IMR-90 (cell line): ENCODE measurements around the gene PMM1. TPM values are rescaled to one million over a fixed set of nuclear protein-coding genes. Genes with fewer than 3 reads are reported as not detected.

Source experiments
- ATAC-seq: fragments of 200-7000 bp; cut with Tn5 transposase; 2 replicates; pipeline ENCODE4 v1.9.1; 2020; ENCODE audit warnings: low read depth, mild to moderate bottlenecking, moderate library complexity
- BruUV-seq: library from RNA; stranded (reverse); fragments of 400-500 nt; replicated peaks from 2 replicates; lab custom pipeline; 2021; lab: Mats Ljungman, UMichigan
- CTCF ChIA-PET: fragments of 300-600 bp; formaldehyde crosslinking; extraction: SDS; loops from one replicate; lab custom pipeline; 2021; ENCODE audit warnings: antibody characterized with exemption; lab: Yijun Ruan, JAX
- POLR2A ChIA-PET: fragments of 300-600 bp; sonication (Branson Sonifier 250); formaldehyde crosslinking; loops from one replicate; lab custom pipeline; 2022; ENCODE audit warnings: antibody characterized with exemption; ENCODE audit not compliant: unreplicated experiment; lab: Charles Lee
- DNase-seq: peaks from one replicate; pipeline ENCODE4 v3.0.0; 2013
- H2AFZ ChIP-seq: replicated peaks from 2 replicates; pipeline ENCODE3; 2013; ENCODE audit warnings: low read length, mild to moderate bottlenecking; ENCODE audit not compliant: poor library complexity
- H2AK5ac ChIP-seq: 2 replicates; pipeline ENCODE4 v1.6.1; 2013; ENCODE audit warnings: low read depth, low read length, inconsistent platforms
- H2AK9ac ChIP-seq: replicated peaks from 2 replicates; pipeline ENCODE3; 2013; ENCODE audit warnings: mild to moderate bottlenecking, low read depth, low read length, moderate library complexity; ENCODE audit not compliant: poor library complexity
- H2BK120ac ChIP-seq: 2 replicates; pipeline ENCODE4 v1.6.1; 2013; ENCODE audit warnings: low read depth, low read length, inconsistent platforms
- H2BK15ac ChIP-seq: 3 replicates; pipeline ENCODE4 v1.6.1; 2013; ENCODE audit warnings: low read depth, low read length, inconsistent platforms
- H2BK20ac ChIP-seq: 2 replicates; pipeline ENCODE4 v1.6.1; 2013; ENCODE audit warnings: low read depth, mild to moderate bottlenecking, inconsistent platforms, low read length, moderate library complexity
- H2BK5ac ChIP-seq: 2 replicates; pipeline ENCODE4 v1.6.1; 2013; ENCODE audit warnings: mild to moderate bottlenecking, low read depth, low read length, inconsistent platforms; ENCODE audit not compliant: poor library complexity, severe bottlenecking
- H3K14ac ChIP-seq: replicated peaks from 2 replicates; pipeline ENCODE4 v1.6.1; 2013; ENCODE audit warnings: low read depth, low read length, inconsistent platforms
- H3K18ac ChIP-seq: 2 replicates; pipeline ENCODE4 v1.6.1; 2013; ENCODE audit warnings: low read depth, low read length, control low read depth
- H3K23ac ChIP-seq: 2 replicates; pipeline ENCODE4 v1.6.1; 2013; ENCODE audit warnings: low read depth, low read length, inconsistent platforms
- H3K27ac ChIP-seq: 2 replicates; pipeline ENCODE4 v1.5.1; 2013; ENCODE audit warnings: mild to moderate bottlenecking, control low read depth, low read length; ENCODE audit not compliant: insufficient read depth
- H3K27me3 ChIP-seq: 2 replicates; pipeline ENCODE4 v1.6.1; 2013; ENCODE audit warnings: low read length; ENCODE audit not compliant: control insufficient read depth, insufficient read depth
- H3K36me3 ChIP-seq: 2 replicates; pipeline ENCODE4 v1.6.1; 2013; ENCODE audit warnings: low read length, mixed read lengths; ENCODE audit not compliant: control insufficient read depth, insufficient read depth
- H3K4ac ChIP-seq: 2 replicates; pipeline ENCODE4 v1.6.1; 2013; ENCODE audit warnings: low read depth, low read length, inconsistent platforms
- H3K4me1 ChIP-seq: 2 replicates; pipeline ENCODE4 v1.6.1; 2013; ENCODE audit warnings: low read length, mixed read lengths; ENCODE audit not compliant: control insufficient read depth, insufficient read depth
- H3K4me2 ChIP-seq: 2 replicates; pipeline ENCODE4 v1.6.1; 2013; ENCODE audit warnings: low read depth, mild to moderate bottlenecking, control low read depth, low read length, moderate library complexity
- H3K4me3 ChIP-seq: 2 replicates; pipeline ENCODE4 v1.5.1; 2013; ENCODE audit warnings: low read depth, mild to moderate bottlenecking, control low read depth, low read length, moderate library complexity; ENCODE audit not compliant: insufficient read depth
- H3K56ac ChIP-seq: 2 replicates; pipeline ENCODE4 v1.6.1; 2013; ENCODE audit warnings: low read length, inconsistent platforms; ENCODE audit not compliant: insufficient read depth; ENCODE audit errors: extremely low read depth
- H3K79me1 ChIP-seq, 2 experiments: 2 replicates each; pipeline ENCODE4 v1.6.1; 2013; ENCODE audit warnings: low read length in 2 of 2, inconsistent platforms in 1 of 2, low read depth in 1 of 2
- H3K9ac ChIP-seq: 2 replicates; pipeline ENCODE4 v1.6.1; 2013; ENCODE audit warnings: low read depth, low read length, control low read depth
- H3K9me1 ChIP-seq: 2 replicates; pipeline ENCODE4 v1.6.1; 2013; ENCODE audit warnings: low read length, inconsistent platforms; ENCODE audit not compliant: insufficient read depth
- H3K9me3 ChIP-seq: 2 replicates; pipeline ENCODE4 v1.6.1; 2013; ENCODE audit warnings: low read length; ENCODE audit not compliant: control insufficient read depth, insufficient read depth
- H4K20me1 ChIP-seq: 2 replicates; pipeline ENCODE4 v1.6.1; 2013; ENCODE audit warnings: low read length, inconsistent platforms; ENCODE audit not compliant: insufficient read depth
- H4K5ac ChIP-seq: 2 replicates; pipeline ENCODE4 v1.6.1; 2013; ENCODE audit warnings: mild to moderate bottlenecking, low read depth, low read length, control low read depth
- H4K8ac ChIP-seq, 2 experiments: 2 replicates each; pipeline ENCODE4 v1.6.1; 2013; ENCODE audit warnings: low read depth in 2 of 2, low read length in 2 of 2, control low read depth in 1 of 2, inconsistent platforms in 1 of 2
- H4K91ac ChIP-seq: 2 replicates; pipeline ENCODE4 v1.6.1; 2013; ENCODE audit warnings: low read depth, low read length, inconsistent platforms; ENCODE audit not compliant: insufficient read depth
- BHLHE40 ChIP-seq: fragments of 150-350 bp; IDR thresholded peaks from 2 replicates; pipeline ENCODE4 v1.6.1; 2016; ENCODE audit warnings: mild to moderate bottlenecking, low read depth, low read length
- CHD1 ChIP-seq: IDR thresholded peaks from 2 replicates; pipeline ENCODE4 v1.6.1; 2012; ENCODE audit warnings: low read depth, low read length, improper control_type of control experiment
- CTCF ChIP-seq: conservative IDR thresholded peaks from 2 replicates; pipeline ENCODE4 v1.5.1; 2012; ENCODE audit warnings: mild to moderate bottlenecking, low read depth, low read length, improper control_type of control experiment
- MAFK ChIP-seq: IDR thresholded peaks from 2 replicates; pipeline ENCODE4 v1.6.1; 2012; ENCODE audit warnings: low read depth, low read length, improper control_type of control experiment
- RAD21 ChIP-seq: IDR thresholded peaks from 2 replicates; pipeline ENCODE4 v1.6.1; 2012; ENCODE audit warnings: low read length, improper control_type of control experiment
- RFX5 ChIP-seq: IDR thresholded peaks from 2 replicates; pipeline ENCODE4 v1.8.0; 2012; ENCODE audit warnings: low read depth, mild to moderate bottlenecking, low read length, moderate library complexity
- WGBS, 2 experiments: methylation state at CpG; one replicate each; pipeline versions ENCODE4 v1.1.5 to v1.1.7; 2013; ENCODE audit warnings: missing lambda C conversion rate in 2 of 2; ENCODE audit not compliant: insufficient read length in 1 of 2; ENCODE audit errors: extremely low coverage in 2 of 2; 5-methylcytosine and 5-hydroxymethylcytosine counted together
- dilution Hi-C: fragments of 300-500 bp; cut with HindIII; formaldehyde crosslinking; loops from one replicate; pipeline ENCODE4 v1.14.3; 2018; ENCODE audit warnings: low sequenced_read_pairs; ENCODE audit not compliant: unreplicated experiment
- in situ Hi-C: fragments of 300-500 bp; cut with MboI; formaldehyde crosslinking; loops from 3 replicates; pipeline ENCODE4 v1.14.3; 2019; ENCODE audit warnings: low sequenced_read_pairs, inconsistent platforms, mixed read lengths
- intact Hi-C: fragments of 100-400 bp; cut with micrococcal nuclease; formaldehyde crosslinking; loops from 2 replicates; pipeline ENCODE4 v1.10.0; 2022
- polyA plus RNA-seq, 3 experiments: library from polyadenylated mRNA; depleted of rRNA; stranded (reverse); fragments of >200 nt; gene quantifications; 2 replicates each; pipeline ENCODE4 v1.2.3, GENCODE V29; 2012; ENCODE audit warnings: low replicate concordance in 1 of 3
- total RNA-seq: library from RNA; depleted of rRNA; stranded (reverse); fragments of >200 nt; gene quantifications from 2 replicates; pipeline ENCODE4 v1.2.3, GENCODE V29; 2012

PMM1 gene
- total and polyA plus RNA-seq, 2 of the 4 experiments (the other 2 are of a cell fraction): 22.8 to 92.8 TPM

GRCh38 chr22:41579997-41580355 lies 9.7 kb downstream of the PMM1 start:
- intact Hi-C loops (no loop called here), in situ Hi-C loops (no loop called here), dilution Hi-C loops (no loop called here)
- 86% methylated on average over 1 of the region's 6 CpGs; no CpG with 5 or more reads in 1 of the 2 experiments for WGBS, 2 experiments
- H3K4me3 ChIP-seq: no peak overlapping the region
- H2BK5ac ChIP-seq: no peak overlapping the region
- H2AK5ac ChIP-seq: no peak overlapping the region
- H3K14ac ChIP-seq: no peak overlapping the region
- H3K4me1 ChIP-seq: peaks cover 2% of the 10 kb centered on the region; the same call in 1 of the 2 replicates
- H3K27ac ChIP-seq: no peak overlapping the region
- no peaks in the 10 kb centered on the region; the same call in 1 of the 2 replicates for H3K9me1 ChIP-seq
- no peak overlapping the region for H2AK9ac ChIP-seq
- peaks cover 72% of the 10 kb centered on the region for H3K36me3 ChIP-seq
- BruUV-seq: no TSS peak
- ChIA-PET POLR2A (no interaction called here), CTCF (no interaction called here)
- DNase-seq: no peak
- peaks cover 3% of the 10 kb centered on the region for H4K20me1 ChIP-seq
- H3K9me3 ChIP-seq: no peaks in the 10 kb centered on the region
- no peak overlapping the region for H4K5ac ChIP-seq
- no peak overlapping the region for H2BK15ac ChIP-seq
- no peak overlapping the region for H3K56ac ChIP-seq
- TF ChIP-seq BHLHE40 (no peak), CTCF (no peak), RAD21 (no peak), RFX5 (no peak), CHD1 (no peak), MAFK (no peak)
- no peak overlapping the region for H2BK20ac ChIP-seq
- ATAC-seq: no peak
- no peak overlapping the region for H3K23ac ChIP-seq
- H3K79me1 ChIP-seq: peaks cover 12 to 49% of the 10 kb centered on the region in 2 experiments
- no peak overlapping the region for H4K8ac ChIP-seq
- no peak overlapping the region for H4K91ac ChIP-seq
- H3K18ac ChIP-seq: no peak overlapping the region
- no peak overlapping the region for H2BK120ac ChIP-seq
- no peak overlapping the region for H3K4ac ChIP-seq
- no peaks in the 10 kb centered on the region for H3K27me3 ChIP-seq
- no peak overlapping the region for H3K4me2 ChIP-seq
- H3K9ac ChIP-seq: no peak overlapping the region
- H2AFZ ChIP-seq: no peak overlapping the region
